ENCODE results near the gene C15orf40.
"Not testable (repeated sequence)": the region's sequence is repeated elsewhere in the genome, so short reads cannot be mapped to it uniquely, and the experiment has no call there.

The C15orf40 gene

GRCh38 chr15:82942691-82943090 lies 68.7 kb downstream of the C15orf40 start:
- no peak overlapping the region for H3K27ac Mint-ChIP-seq
- H3K27me3 Mint-ChIP-seq (ENCODE audit: low read depth), result no peaks in the 10 kb centered on the region
- no peaks in the 10 kb centered on the region for H3K9me3 Mint-ChIP-seq
- TF ChIP-seq CTCF (IDR thresholded peaks at IDR 0.05; ENCODE audit: unreplicated experiment in 3 of 3), result no peak
- H3K36me3 Mint-ChIP-seq (ENCODE audit: low read depth), result no peaks in the 10 kb centered on the region
- no peak overlapping the region for H3K4me3 Mint-ChIP-seq
- peaks cover 16% of the 10 kb centered on the region for H3K4me1 Mint-ChIP-seq

GRCh38 chr15:82939678-82940077 lies 71.8 kb downstream of the C15orf40 start:
- not testable (repeated sequence) for H3K4me3 Mint-ChIP-seq; H3K36me3 Mint-ChIP-seq (ENCODE audit: low read depth); H3K9me3 Mint-ChIP-seq; H3K27me3 Mint-ChIP-seq (ENCODE audit: low read depth); H3K27ac Mint-ChIP-seq
- H3K4me1 Mint-ChIP-seq, result peaks cover 32% of the 10 kb centered on the region
